ENCODE data around the gene BCL7A.
A peak's percentile ranks its signal among the peaks of the same experiment; 100 is the strongest.

Gene BCL7A

GRCh38 chr12:122049827-122050226 is 28.1 kb downstream of the BCL7A start:
- TF ChIP-seq POLR2AphosphoS5 (IDR thresholded peaks at IDR 0.05; ENCODE audit: low read depth, low read length) (no peak), FOXP2 (optimal IDR thresholded peaks at IDR 0.05; ENCODE audit: borderline replicate concordance, extremely low read depth, extremely low read length, insufficient read depth) (no peak), SIN3A (IDR thresholded peaks at IDR 0.05; ENCODE audit: borderline replicate concordance, insufficient read depth, low read length) (no peak), REST (IDR thresholded peaks at IDR 0.05; ENCODE audit: insufficient read depth in 1 of 2, low read depth in 2 of 2, low read length in 2 of 2) (no peak), TAF1 (IDR thresholded peaks at IDR 0.05; ENCODE audit: borderline replicate concordance, insufficient read depth, low read length) (no peak)

- no peak for TF ChIP-seq SIN3A (IDR thresholded peaks at IDR 0.05; ENCODE audit: borderline replicate concordance, insufficient read depth, low read length)
- TF ChIP-seq FOXP2 (optimal IDR thresholded peaks at IDR 0.05; ENCODE audit: borderline replicate concordance, extremely low read depth, extremely low read length, insufficient read depth), result no peak
- TF ChIP-seq TAF1 (IDR thresholded peaks at IDR 0.05; ENCODE audit: borderline replicate concordance, insufficient read depth, low read length), result no peak
- TF ChIP-seq REST (IDR thresholded peaks at IDR 0.05; ENCODE audit: insufficient read depth in 1 of 2, low read depth in 2 of 2, low read length in 2 of 2), result no peak
- TF ChIP-seq POLR2AphosphoS5 (IDR thresholded peaks at IDR 0.05; ENCODE audit: low read depth, low read length), result no peak
Measured at GRCh38 chr12:122050706-122051105, 29.0 kb downstream of the BCL7A start.

- TF ChIP-seq FOXP2 (optimal IDR thresholded peaks at IDR 0.05; ENCODE audit: borderline replicate concordance, extremely low read depth, extremely low read length, insufficient read depth) (peak; percentile 21), POLR2AphosphoS5 (IDR thresholded peaks at IDR 0.05; ENCODE audit: low read depth, low read length) (no peak)
Measured at GRCh38 chr12:122051231-122051876, 29.7 kb downstream of the BCL7A start.

GRCh38 chr12:122052285-122052684 is 30.6 kb downstream of the BCL7A start:
- no peak for TF ChIP-seq POLR2AphosphoS5 (IDR thresholded peaks at IDR 0.05; ENCODE audit: low read depth, low read length)
- TF ChIP-seq FOXP2 (optimal IDR thresholded peaks at IDR 0.05; ENCODE audit: borderline replicate concordance, extremely low read depth, extremely low read length, insufficient read depth), result no peak
- no peak for TF ChIP-seq REST (IDR thresholded peaks at IDR 0.05; ENCODE audit: insufficient read depth in 1 of 2, low read depth in 2 of 2, low read length in 2 of 2)
- no peak for TF ChIP-seq SIN3A (IDR thresholded peaks at IDR 0.05; ENCODE audit: borderline replicate concordance, insufficient read depth, low read length)

- TF ChIP-seq REST (IDR thresholded peaks at IDR 0.05; ENCODE audit: insufficient read depth in 1 of 2, low read depth in 2 of 2, low read length in 2 of 2) (no peak), FOXP2 (optimal IDR thresholded peaks at IDR 0.05; ENCODE audit: borderline replicate concordance, extremely low read depth, extremely low read length, insufficient read depth) (no peak), POLR2AphosphoS5 (IDR thresholded peaks at IDR 0.05; ENCODE audit: low read depth, low read length) (no peak), SIN3A (IDR thresholded peaks at IDR 0.05; ENCODE audit: borderline replicate concordance, insufficient read depth, low read length) (no peak)
Measured at GRCh38 chr12:122054842-122055520, 33.3 kb downstream of the BCL7A start.
